GM18517 (cell line): ENCODE data around the gene SPRR3.
"Not testable (repeated sequence)": the region's sequence is repeated elsewhere in the genome, so short reads cannot be mapped to it uniquely, and the experiment has no call there.

Source experiments
- ATAC-seq: cut with Tn5 transposase; IDR thresholded peaks from one replicate; pipeline ENCODE4 v1.9.1; 2021; ENCODE audit warnings: mild to moderate bottlenecking, moderate library complexity; ENCODE audit not compliant: unreplicated experiment

The SPRR3 gene

GRCh38 chr1:152983234-152983633, 18.3 kb upstream of the SPRR3 start:
- ATAC-seq = no peak

- no peak for ATAC-seq
These were observed 17.8 kb upstream of the SPRR3 start, which contains the start of gene SPRR1A for GRCh38 chr1:152983743-152984142. TSS of gene SPRR1A (plus strand) at chr1:152984081. CDS start at chr1:152985231, 1,150 bp downstream.

- ATAC-seq = no peak
These were observed 15.0 kb upstream of the SPRR3 start for GRCh38 chr1:152986578-152986977.

GRCh38 chr1:152993186-152993585, 8.4 kb upstream of the SPRR3 start:
- ATAC-seq = no peak

- ATAC-seq = no peak
These were observed 5.7 kb upstream of the SPRR3 start for GRCh38 chr1:152995842-152996241.

GRCh38 chr1:152996633-152997400, 4.7 kb upstream of the SPRR3 start:
- ATAC-seq = no peak

- ATAC-seq = no peak
These were observed 3.6 kb upstream of the SPRR3 start for GRCh38 chr1:152997901-152998300.

GRCh38 chr1:152998476-152998875, 3.1 kb upstream of the SPRR3 start:
- ATAC-seq = no peak

GRCh38 chr1:152999818-153000217, 1.7 kb upstream of the SPRR3 start:
- no peak for ATAC-seq

- no peak for ATAC-seq
These were observed 1.3 kb upstream of the SPRR3 start for GRCh38 chr1:153000294-153000693.

- not testable (repeated sequence) for ATAC-seq
These were observed 9.7 kb downstream of the SPRR3 start for GRCh38 chr1:153011235-153011758.

- not testable (repeated sequence) for ATAC-seq
These were observed 20.3 kb downstream of the SPRR3 start for GRCh38 chr1:153021829-153022228.

GRCh38 chr1:153022340-153022739, 20.8 kb downstream of the SPRR3 start:
- not testable (repeated sequence) for ATAC-seq

GRCh38 chr1:153023109-153023508, 21.6 kb downstream of the SPRR3 start:
- ATAC-seq = no peak

GRCh38 chr1:153024413-153024812, 22.9 kb downstream of the SPRR3 start:
- no peak for ATAC-seq

- no peak for ATAC-seq
These were observed 24.2 kb downstream of the SPRR3 start for GRCh38 chr1:153025797-153026196.

- ATAC-seq = no peak
These were observed 27.2 kb downstream of the SPRR3 start for GRCh38 chr1:153028766-153029165.

- no peak for ATAC-seq
These were observed 29.3 kb downstream of the SPRR3 start, which contains the start of gene SPRR1B for GRCh38 chr1:153030895-153031294. TSS of gene SPRR1B (plus strand) at chr1:153031203. CDS start at chr1:153032346, 1,143 bp downstream.

- ATAC-seq = no peak
These were observed 30.5 kb downstream of the SPRR3 start for GRCh38 chr1:153032073-153032472.

- ATAC-seq = no peak
These were observed 31.2 kb downstream of the SPRR3 start for GRCh38 chr1:153032677-153033308.

GRCh38 chr1:153035211-153035610, 33.7 kb downstream of the SPRR3 start:
- ATAC-seq = no peak
